GM21528 (cell line): ENCODE measurements around the gene PLSCR1.
"Not testable (repeated sequence)": the region's sequence is repeated elsewhere in the genome, so short reads cannot be mapped to it uniquely, and the experiment has no call there.

Source experiments
- ATAC-seq: cut with Tn5 transposase; IDR thresholded peaks from one replicate; pipeline ENCODE4 v1.9.1; 2021; ENCODE audit warnings: mild to moderate bottlenecking, moderate library complexity; ENCODE audit not compliant: unreplicated experiment, low FRiP score

The PLSCR1 gene

DNA sequence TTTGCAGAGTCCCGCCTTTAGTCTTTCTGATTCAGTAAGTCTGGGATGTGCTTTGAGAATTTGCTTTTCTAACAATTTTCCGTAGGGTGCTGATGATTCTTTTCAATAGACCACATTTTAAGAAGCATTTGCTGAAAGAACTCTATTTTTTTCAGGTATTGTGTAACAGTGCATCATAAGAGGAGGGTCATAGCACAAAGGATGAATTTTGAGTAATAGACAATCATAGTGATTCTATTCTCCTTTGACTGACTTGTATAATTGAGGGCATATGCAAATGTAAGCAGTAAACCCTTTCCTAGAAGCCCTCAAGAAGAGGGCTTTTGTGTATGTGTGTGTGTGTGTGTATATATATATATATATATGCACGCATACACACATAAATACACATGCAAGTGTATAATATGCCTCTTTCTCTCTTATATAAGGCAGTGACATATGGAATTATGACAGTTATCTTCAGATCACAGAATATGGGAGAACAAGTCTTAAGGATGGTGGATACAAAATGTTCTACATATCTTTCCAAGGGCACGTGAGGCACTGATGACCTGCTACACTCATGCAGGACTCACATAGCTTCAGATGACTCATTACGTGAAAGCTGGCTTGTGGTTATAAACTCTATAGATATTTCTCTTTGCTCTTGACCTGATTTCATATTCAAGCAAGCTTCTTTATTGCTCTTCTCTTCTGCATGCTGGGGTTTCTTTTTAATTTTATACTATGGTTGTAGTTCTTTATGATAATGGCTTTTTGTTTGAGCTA is 6.5 kb upstream of the PLSCR1 start:
- peak; percentile 92 for ATAC-seq

- no peak for ATAC-seq
These were observed 5.7 kb upstream of the PLSCR1 start for GRCh38 chr3:146550070-146550615.

DNA sequence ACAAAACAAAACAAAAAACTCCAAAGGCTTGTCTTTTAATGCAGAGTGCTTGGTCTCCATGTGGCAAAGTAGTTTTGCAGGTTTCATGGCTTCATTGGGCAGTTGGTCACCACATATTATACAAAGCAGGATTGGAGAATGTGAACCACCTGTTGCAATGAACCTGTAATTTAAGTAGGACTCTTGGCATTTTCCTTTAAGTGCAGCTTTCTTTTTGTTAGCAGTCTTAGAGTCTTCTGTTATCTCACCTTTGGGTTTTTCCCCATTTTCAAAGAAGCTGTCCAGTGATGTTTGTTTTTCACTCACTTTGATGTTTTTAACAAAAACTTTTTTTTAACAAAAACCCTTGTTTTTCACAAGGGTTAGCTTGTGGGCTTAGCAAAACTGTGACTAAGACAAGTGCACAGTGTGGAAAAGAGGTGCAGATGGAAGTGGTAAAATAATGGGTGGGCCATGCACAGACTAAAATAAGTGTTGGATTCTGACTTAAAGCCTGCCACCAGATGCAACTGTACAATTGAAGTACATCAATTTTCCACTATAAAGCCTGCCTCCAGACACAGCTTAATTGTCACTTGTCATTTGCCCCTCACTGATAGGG is 2.9 kb upstream of the PLSCR1 start:
- no peak for ATAC-seq

DNA sequence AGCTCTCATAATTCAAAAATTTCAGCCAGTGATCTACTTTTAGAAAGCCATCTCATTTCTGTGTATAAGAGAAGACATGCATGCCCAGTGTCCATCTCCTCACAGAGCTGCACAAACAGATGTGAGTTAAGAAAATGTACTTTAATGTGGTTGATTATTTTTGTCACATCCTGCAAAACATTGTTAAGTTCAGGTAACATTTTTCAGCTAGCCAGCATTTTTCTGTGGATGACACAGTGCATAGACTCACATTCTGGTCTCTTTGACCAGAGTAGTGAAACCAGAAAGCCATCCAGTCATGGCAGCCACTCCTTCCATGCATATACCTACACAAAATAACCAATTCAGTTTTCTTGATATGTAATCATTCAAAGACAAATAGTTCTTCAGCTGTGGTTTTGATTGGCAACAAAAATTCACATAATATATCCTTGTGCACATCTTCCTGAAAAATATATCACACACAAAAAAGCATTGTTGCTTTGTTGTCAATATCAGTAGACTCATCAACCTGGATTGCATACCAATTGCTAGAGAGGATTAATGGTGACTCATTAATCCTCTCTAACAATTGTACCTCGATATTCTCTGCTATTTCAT is 2.1 kb upstream of the PLSCR1 start:
- ATAC-seq, result no peak

GRCh38 chr3:146544929-146545528 is 622 bp upstream of the PLSCR1 start:
- ATAC-seq, result no peak

- ATAC-seq, result peak; percentile 16
These were observed 876 bp downstream of the PLSCR1 start for GRCh38 chr3:146543461-146544001.

DNA sequence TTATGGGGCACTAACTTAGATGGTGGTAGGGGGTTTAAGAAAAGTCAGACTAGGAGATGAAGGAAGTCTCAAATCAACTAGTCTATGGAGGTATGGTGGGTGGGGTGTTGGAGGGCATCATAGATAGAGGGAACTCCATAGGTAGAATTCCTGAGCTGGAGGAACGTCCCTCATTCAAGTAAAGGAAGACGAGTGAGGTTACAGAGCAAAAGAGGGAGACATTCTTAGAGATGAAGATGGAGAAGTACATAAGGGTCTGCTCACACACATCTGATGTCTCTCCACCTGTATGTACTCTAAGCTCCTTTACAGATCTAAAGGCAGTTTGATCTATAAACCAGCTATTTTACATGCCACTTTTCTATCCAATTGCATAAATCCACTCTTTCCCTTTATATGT is 1.4 kb downstream of the PLSCR1 start:
- no peak for ATAC-seq

GRCh38 chr3:146542179-146542578 is 2.2 kb downstream of the PLSCR1 start:
- ATAC-seq, result no peak

GRCh38 chr3:146540978-146541377 is 3.4 kb downstream of the PLSCR1 start:
- no peak for ATAC-seq

DNA sequence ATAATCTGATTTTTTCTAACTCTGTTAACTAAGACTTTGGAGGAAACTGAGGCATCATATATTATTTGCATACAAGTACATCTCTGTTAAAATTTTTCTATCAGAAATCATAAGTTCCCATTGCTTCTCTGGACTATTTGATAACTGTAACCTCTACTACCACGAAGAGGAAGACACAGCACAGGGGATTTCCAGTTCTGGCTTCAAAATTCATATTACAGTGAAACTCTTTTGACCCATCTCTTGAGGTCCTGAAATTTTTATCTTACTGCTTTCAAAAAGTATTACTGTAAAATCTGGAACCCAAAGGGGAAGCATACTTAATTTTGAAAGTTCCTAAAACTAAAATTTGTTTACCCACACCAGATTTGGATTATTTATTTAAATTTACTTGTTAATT is 4.2 kb downstream of the PLSCR1 start:
- no peak for ATAC-seq

- ATAC-seq, result no peak
These were observed 5.1 kb downstream of the PLSCR1 start for GRCh38 chr3:146539315-146539714.

- ATAC-seq, result no peak
These were observed 6.8 kb downstream of the PLSCR1 start for GRCh38 chr3:146537603-146538002.

DNA sequence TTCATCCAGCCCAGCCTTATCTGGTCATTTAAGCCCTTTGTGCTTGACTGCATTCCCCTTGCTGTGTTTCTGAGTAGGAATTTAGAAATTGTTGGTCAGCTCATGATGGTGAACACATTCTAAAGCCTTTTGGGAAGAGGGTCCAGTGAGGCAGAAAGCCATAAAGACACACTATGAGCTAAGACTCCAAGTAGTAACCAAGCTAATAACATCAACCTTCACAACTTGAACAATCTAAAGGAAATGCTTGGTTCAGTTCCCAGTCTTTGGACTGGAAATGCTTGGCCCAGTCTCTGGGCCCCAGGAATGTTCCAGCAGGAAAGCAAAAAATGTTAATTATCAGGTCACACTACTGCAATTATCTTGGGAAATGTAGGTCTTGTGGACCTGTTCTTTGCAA is 7.7 kb downstream of the PLSCR1 start:
- no peak for ATAC-seq

DNA sequence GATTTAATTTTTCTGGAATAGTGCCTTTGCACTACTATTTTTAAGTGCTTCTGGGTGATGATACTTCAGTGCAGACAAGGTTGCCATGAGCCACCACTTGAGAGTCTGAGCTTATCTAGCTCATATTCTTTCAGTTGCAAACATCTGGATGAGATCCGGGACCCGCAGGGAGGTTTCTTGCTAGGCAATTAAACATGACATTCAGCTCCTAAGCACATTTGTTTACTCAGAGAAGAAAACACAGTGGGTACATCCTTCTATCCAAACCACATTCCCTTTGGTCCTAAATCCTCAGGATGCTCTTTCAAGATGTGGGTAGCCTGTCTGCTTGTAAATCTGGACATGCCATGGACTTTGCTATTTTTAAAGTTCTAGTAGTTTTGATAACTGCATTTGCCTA is 12.0 kb downstream of the PLSCR1 start:
- ATAC-seq, result no peak

DNA sequence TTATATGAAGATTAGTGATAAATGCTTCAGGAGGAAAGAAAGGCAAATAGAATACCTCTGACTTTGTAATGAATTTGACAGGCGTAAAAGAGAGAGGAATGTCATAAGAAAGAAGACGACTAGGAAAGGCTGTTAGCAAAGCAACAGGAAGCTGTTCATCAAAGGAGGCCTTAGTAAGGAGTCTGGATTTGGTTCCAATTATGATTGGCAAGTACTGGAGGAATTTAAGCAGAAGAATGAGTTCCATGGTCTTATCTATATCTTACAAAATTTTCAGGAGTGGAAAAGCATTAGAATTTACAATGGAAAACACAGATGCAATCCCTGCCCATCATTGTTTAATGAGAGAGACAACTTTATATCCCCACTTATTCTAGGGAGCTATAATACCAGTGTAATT is 13.8 kb downstream of the PLSCR1 start:
- ATAC-seq, result no peak

- ATAC-seq, result no peak
These were observed 15.4 kb downstream of the PLSCR1 start for GRCh38 chr3:146529021-146529420.

GRCh38 chr3:146524961-146525360 is 19.4 kb downstream of the PLSCR1 start:
- ATAC-seq, result no peak

- ATAC-seq, result no peak
These were observed 20.9 kb downstream of the PLSCR1 start for GRCh38 chr3:146523531-146523930.

DNA sequence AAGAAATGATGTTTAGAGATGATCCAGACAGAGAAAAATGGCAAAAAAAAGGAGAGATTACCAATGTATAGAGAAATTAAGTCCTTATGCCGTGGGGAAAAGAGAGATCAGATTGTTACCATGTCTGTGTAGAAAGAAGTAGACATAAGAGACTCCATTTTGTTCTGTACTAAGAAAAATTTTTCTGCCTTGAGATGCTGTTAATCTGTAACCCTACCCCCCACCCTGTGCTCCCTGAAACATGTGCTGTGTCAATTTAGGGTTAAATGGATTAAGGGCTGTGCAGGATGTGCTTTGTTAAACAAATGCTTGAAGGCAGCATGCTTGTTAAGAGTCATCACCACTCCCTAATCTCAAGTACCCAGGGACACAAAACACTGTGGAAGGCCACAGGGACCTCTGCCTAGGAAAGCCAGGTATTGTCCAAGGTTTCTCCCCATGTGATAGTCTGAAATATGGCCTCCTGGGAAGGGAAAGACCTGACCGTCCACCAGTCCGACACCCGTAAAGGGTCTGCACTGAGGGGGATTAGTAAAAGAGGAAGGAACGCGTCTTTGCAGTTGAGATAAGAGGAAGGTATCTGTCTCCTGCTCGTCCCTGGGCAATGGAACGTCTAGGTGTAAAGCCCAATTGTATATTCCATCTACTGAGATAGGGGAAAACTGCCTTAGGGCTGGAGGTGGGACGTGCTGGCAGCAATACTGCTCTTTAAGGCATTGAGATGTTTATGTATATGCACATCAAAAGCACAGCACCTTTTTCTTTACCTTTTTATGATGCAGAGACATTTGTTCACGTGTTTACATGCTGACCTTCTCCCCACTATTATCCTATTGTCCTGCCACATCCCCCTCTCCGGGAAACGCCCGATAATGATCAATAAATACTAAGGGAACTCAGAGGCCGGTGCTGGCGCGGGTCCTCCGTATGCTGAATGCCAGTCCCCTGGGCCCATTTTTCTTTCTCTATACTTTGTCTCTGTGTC is 21.9 kb downstream of the PLSCR1 start:
- not testable (repeated sequence) for ATAC-seq

- no peak for ATAC-seq
These were observed 23.0 kb downstream of the PLSCR1 start for GRCh38 chr3:146521394-146521793.
